ENCODE data around the gene HTR5A. TPM values are rescaled to one million over a fixed set of nuclear protein-coding genes. Genes with fewer than 3 reads are reported as not detected.

The HTR5A gene
- total RNA-seq, 2 experiments from 2014 or later, result not detected

- H3K4me3 Mint-ChIP-seq, result no peak overlapping the region
- CTCF ChIA-PET, result no interaction called here
Measured at GRCh38 chr7:155059703-155060102, 10.4 kb upstream of the HTR5A start.

GRCh38 chr7:155062411-155062810 lies 7.7 kb upstream of the HTR5A start:
- ChIA-PET POLR2A (no interaction called here), CTCF (no interaction called here)
- Mint-ChIP-seq H3K9me3 (no peaks in the 10 kb centered on the region), H3K27ac (no peak overlapping the region), H3K27me3 (peaks cover 3% of the 10 kb centered on the region), H3K4me3 (no peak overlapping the region), H3K4me1 (no peaks in the 10 kb centered on the region), H3K36me3 (ENCODE audit: low read depth) (no peaks in the 10 kb centered on the region)
- no peak for DNase-seq

More at GRCh38 chr7:155059703-155060102, 10.4 kb upstream of the HTR5A start:
- Mint-ChIP-seq H3K27ac (no peak overlapping the region), H3K9me3 (no peaks in the 10 kb centered on the region), H3K27me3 (peaks cover 3% of the 10 kb centered on the region), H3K36me3 (ENCODE audit: low read depth) (no peaks in the 10 kb centered on the region), H3K4me1 (no peaks in the 10 kb centered on the region)
- POLR2A ChIA-PET, result no interaction called here
- DNase-seq, result no peak

- CTCF ChIA-PET, result no interaction called here
- Mint-ChIP-seq H3K27me3 (peaks cover 3% of the 10 kb centered on the region), H3K4me1 (no peaks in the 10 kb centered on the region)
Measured at GRCh38 chr7:155064186-155064585, 5.9 kb upstream of the HTR5A start.

GRCh38 chr7:155066417-155066950 lies 3.6 kb upstream of the HTR5A start:
- no peak overlapping the region for H3K27ac Mint-ChIP-seq
- H3K36me3 Mint-ChIP-seq (ENCODE audit: low read depth), result no peaks in the 10 kb centered on the region
- POLR2A ChIA-PET, result no interaction called here
- no peaks in the 10 kb centered on the region for H3K9me3 Mint-ChIP-seq
- peaks cover 11% of the 10 kb centered on the region for H3K27me3 Mint-ChIP-seq
- no peaks in the 10 kb centered on the region for H3K4me1 Mint-ChIP-seq
- DNase-seq, result no peak
- H3K4me3 Mint-ChIP-seq, result no peak overlapping the region
- CTCF ChIA-PET, result no interaction called here

More at GRCh38 chr7:155064186-155064585, 5.9 kb upstream of the HTR5A start:
- Mint-ChIP-seq H3K36me3 (ENCODE audit: low read depth) (no peaks in the 10 kb centered on the region), H3K4me3 (no peak overlapping the region), H3K27ac (no peak overlapping the region), H3K9me3 (no peaks in the 10 kb centered on the region)
- DNase-seq, result no peak
- POLR2A ChIA-PET, result no interaction called here

GRCh38 chr7:155071121-155071651 lies 1.1 kb downstream of the HTR5A start:
- ChIA-PET CTCF (no interaction called here), POLR2A (no interaction called here)
- Mint-ChIP-seq H3K36me3 (ENCODE audit: low read depth) (no peaks in the 10 kb centered on the region), H3K4me1 (no peaks in the 10 kb centered on the region), H3K27ac (no peak overlapping the region), H3K9me3 (no peaks in the 10 kb centered on the region), H3K27me3 (peaks cover 16% of the 10 kb centered on the region), H3K4me3 (no peak overlapping the region)
- DNase-seq, result no peak

GRCh38 chr7:155071916-155072571 lies 1.9 kb downstream of the HTR5A start:
- no peak for DNase-seq
- ChIA-PET CTCF (no interaction called here), POLR2A (no interaction called here)
- H3K4me3 Mint-ChIP-seq, result no peak overlapping the region
- no peaks in the 10 kb centered on the region for H3K36me3 Mint-ChIP-seq (ENCODE audit: low read depth)
- no peak overlapping the region for H3K27ac Mint-ChIP-seq
- H3K27me3 Mint-ChIP-seq, result peaks cover 24% of the 10 kb centered on the region
- no peaks in the 10 kb centered on the region for H3K4me1 Mint-ChIP-seq
- H3K9me3 Mint-ChIP-seq, result no peaks in the 10 kb centered on the region

- peaks cover 27% of the 10 kb centered on the region for H3K27me3 Mint-ChIP-seq
- no peaks in the 10 kb centered on the region for H3K36me3 Mint-ChIP-seq (ENCODE audit: low read depth)
- H3K4me3 Mint-ChIP-seq, result no peak overlapping the region
- no peaks in the 10 kb centered on the region for H3K9me3 Mint-ChIP-seq
- CTCF ChIA-PET, result no interaction called here
- H3K4me1 Mint-ChIP-seq, result no peaks in the 10 kb centered on the region
- POLR2A ChIA-PET, result no interaction called here
- no peak overlapping the region for H3K27ac Mint-ChIP-seq
- no peak for DNase-seq
Measured at GRCh38 chr7:155073922-155074321, 3.8 kb downstream of the HTR5A start.

- Mint-ChIP-seq H3K4me1 (peaks cover 5% of the 10 kb centered on the region), H3K4me3 (no peak overlapping the region), H3K27me3 (peaks cover 27% of the 10 kb centered on the region), H3K27ac (no peak overlapping the region), H3K9me3 (no peaks in the 10 kb centered on the region), H3K36me3 (ENCODE audit: low read depth) (no peaks in the 10 kb centered on the region)
- CTCF ChIA-PET, result no interaction called here
- no peak for DNase-seq
- POLR2A ChIA-PET, result no interaction called here
Measured at GRCh38 chr7:155084021-155084420, 13.9 kb downstream of the HTR5A start.

GRCh38 chr7:155084969-155085368 lies 14.8 kb downstream of the HTR5A start:
- ChIA-PET POLR2A (no interaction called here), CTCF (no interaction called here)
- DNase-seq, result no peak
- Mint-ChIP-seq H3K27ac (no peak overlapping the region), H3K36me3 (ENCODE audit: low read depth) (no peaks in the 10 kb centered on the region), H3K27me3 (peaks cover 30% of the 10 kb centered on the region), H3K4me1 (peaks cover 5% of the 10 kb centered on the region), H3K9me3 (no peaks in the 10 kb centered on the region), H3K4me3 (no peak overlapping the region)

GRCh38 chr7:155090684-155091083 lies 20.6 kb downstream of the HTR5A start:
- POLR2A ChIA-PET, result no interaction called here
- Mint-ChIP-seq H3K27ac (no peak overlapping the region), H3K4me3 (no peak overlapping the region), H3K27me3 (peaks cover 27% of the 10 kb centered on the region), H3K9me3 (no peaks in the 10 kb centered on the region), H3K4me1 (peaks cover 14% of the 10 kb centered on the region), H3K36me3 (ENCODE audit: low read depth) (no peaks in the 10 kb centered on the region)
- peak; percentile 20 for DNase-seq
- CTCF ChIA-PET, result interaction anchor here (0.6 to 1.2 kb wide), 2 partner anchors 11 to 311 kb away, joined by 3 read pairs; no protein-coding TSS in a partner anchor

GRCh38 chr7:155093596-155093995 lies 23.5 kb downstream of the HTR5A start:
- H3K27me3 Mint-ChIP-seq, result peaks cover 25% of the 10 kb centered on the region
- H3K36me3 Mint-ChIP-seq (ENCODE audit: low read depth), result no peaks in the 10 kb centered on the region
- no peaks in the 10 kb centered on the region for H3K9me3 Mint-ChIP-seq
- ChIA-PET CTCF (interaction anchor here (0.6 kb wide), 1 partner anchor 10 kb away, joined by 3 read pairs; no protein-coding TSS in a partner anchor), POLR2A (no interaction called here)
- H3K4me3 Mint-ChIP-seq, result no peak overlapping the region
- H3K27ac Mint-ChIP-seq, result no peak overlapping the region
- H3K4me1 Mint-ChIP-seq, result peaks cover 14% of the 10 kb centered on the region
- no peak for DNase-seq

GRCh38 chr7:155094636-155095135 lies 24.6 kb downstream of the HTR5A start:
- Mint-ChIP-seq H3K36me3 (ENCODE audit: low read depth) (no peaks in the 10 kb centered on the region), H3K27me3 (peaks cover 23% of the 10 kb centered on the region)

GRCh38 chr7:155097338-155097737 lies 27.2 kb downstream of the HTR5A start:
- Mint-ChIP-seq H3K4me1 (no peaks in the 10 kb centered on the region), H3K27ac (no peak overlapping the region), H3K27me3 (peaks cover 12% of the 10 kb centered on the region), H3K4me3 (no peak overlapping the region), H3K36me3 (ENCODE audit: low read depth) (no peaks in the 10 kb centered on the region), H3K9me3 (no peaks in the 10 kb centered on the region)
- POLR2A ChIA-PET, result no interaction called here
- DNase-seq, result no peak
- CTCF ChIA-PET, result no interaction called here

More at GRCh38 chr7:155094636-155095135, 24.6 kb downstream of the HTR5A start:
- Mint-ChIP-seq H3K4me1 (peaks cover 14% of the 10 kb centered on the region), H3K9me3 (no peaks in the 10 kb centered on the region), H3K27ac (no peak overlapping the region), H3K4me3 (no peak overlapping the region)
- ChIA-PET POLR2A (no interaction called here), CTCF (no interaction called here)
- no peak for DNase-seq

- ChIA-PET POLR2A (no interaction called here), CTCF (no interaction called here)
- no peak for DNase-seq
- Mint-ChIP-seq H3K9me3 (no peaks in the 10 kb centered on the region), H3K27me3 (peaks cover 16% of the 10 kb centered on the region), H3K36me3 (ENCODE audit: low read depth) (no peaks in the 10 kb centered on the region), H3K4me1 (no peaks in the 10 kb centered on the region), H3K4me3 (no peak overlapping the region), H3K27ac (no peak overlapping the region)
Measured at GRCh38 chr7:155103839-155104238, 33.7 kb downstream of the HTR5A start.

All from activated CD4-positive, alpha-beta memory T cell treated with anti-CD3 and anti-CD28 coated beads, Interleukin-2, amount 10 ng/mL, durations not matched to agents 7 days and 5 days (primary cell).